HEK293 (cell line): ENCODE results near the gene ZNF562.

Experiments used
- CTCF ChIA-PET: fragments of 350-600 bp; formaldehyde crosslinking; extraction: SDS; loops from one replicate; lab custom pipeline; 2021; ENCODE audit warnings: antibody characterized with exemption; lab: Yijun Ruan, JAX
- POLR2A ChIA-PET: fragments of 300-600 bp; formaldehyde crosslinking; extraction: SDS; loops from one replicate; lab custom pipeline; 2020; ENCODE audit warnings: antibody characterized with exemption, inconsistent platforms; lab: Yijun Ruan, JAX
- H3K27ac ChIP-seq: fragments of 200-500 bp; sonication (Bioruptor generic); 2 replicates; pipeline ENCODE4 v1.5.1; 2014; ENCODE audit warnings: low read depth, low read length, control low read depth, inconsistent platforms; ENCODE audit errors: extremely low read depth
- H3K36me3 ChIP-seq, 2 experiments: fragments of 200-500 bp in 1 of 2; sonication (Bioruptor generic) in 1 of 2; 1 replicate in 1 of 2; 2 replicates in 1 of 2; pipeline ENCODE4 v1.5.1; 2014 to 2017; ENCODE audit warnings: inconsistent platforms in 2 of 2, low read length in 2 of 2; ENCODE audit not compliant: control insufficient read depth in 2 of 2, insufficient read depth in 1 of 2
- H3K4me1 ChIP-seq: fragments of 200-500 bp; sonication (Bioruptor generic); 2 replicates; pipeline ENCODE4 v1.5.1; 2014; ENCODE audit warnings: mild to moderate bottlenecking, low read length, inconsistent platforms; ENCODE audit not compliant: control insufficient read depth, insufficient read depth
- H3K4me3 ChIP-seq: 2 replicates; pipeline ENCODE4 v1.5.1; 2011; ENCODE audit warnings: low read depth, mild to moderate bottlenecking, control low read depth, low read length, moderate library complexity
- H3K9me3 ChIP-seq: fragments of 200-500 bp; sonication (Bioruptor generic); 2 replicates; pipeline ENCODE4 v1.5.1; 2014; ENCODE audit warnings: low read depth, low read length, inconsistent platforms; ENCODE audit not compliant: control insufficient read depth, insufficient read depth
- SETDB1 ChIP-seq: IDR thresholded peaks from one replicate; pipeline ENCODE4 v1.6.1; 2017; ENCODE audit warnings: mild to moderate bottlenecking, low read length, moderate library complexity, mixed read lengths; ENCODE audit not compliant: insufficient read length
- YY1 ChIP-seq: fragments of 450-650 bp; formaldehyde crosslinking; IDR thresholded peaks from 2 replicates; pipeline ENCODE4 v1.5.1; 2018; ENCODE audit warnings: missing biosample characterization, missing genetic modification characterization
- ZNF112 ChIP-seq: fragments of 450-650 bp; formaldehyde crosslinking; IDR thresholded peaks from 2 replicates; pipeline ENCODE4 v1.5.0; 2017; ENCODE audit warnings: missing biosample characterization, missing genetic modification characterization
- ZNF146 ChIP-seq: fragments of 450-650 bp; formaldehyde crosslinking; IDR thresholded peaks from 2 replicates; pipeline ENCODE4 v1.5.1; 2016; ENCODE audit warnings: missing biosample characterization, missing genetic modification characterization
- ZNF239 ChIP-seq: fragments of 450-650 bp; formaldehyde crosslinking; IDR thresholded peaks from 2 replicates; pipeline ENCODE4 v1.5.1; 2016; ENCODE audit warnings: missing biosample characterization, missing genetic modification characterization
- ZNF24 ChIP-seq: fragments of 450-650 bp; formaldehyde crosslinking; IDR thresholded peaks from 2 replicates; pipeline ENCODE4 v1.5.1; 2016; ENCODE audit warnings: missing biosample characterization, missing genetic modification characterization
- ZNF274 ChIP-seq, 2 experiments: fragments of 200-500 bp in 1 of 2; fragments of 450-650 bp in 1 of 2; sonication (Bioruptor generic) in 1 of 2; formaldehyde crosslinking in 1 of 2; IDR thresholded peaks; 2 replicates each; pipeline versions ENCODE4 v1.5.1 to v1.6.1; 2014 to 2016; ENCODE audit warnings: borderline replicate concordance in 1 of 2, inconsistent platforms in 1 of 2, low read length in 1 of 2, missing biosample characterization in 1 of 2, missing genetic modification characterization in 1 of 2
- ZNF311 ChIP-seq: fragments of 450-650 bp; formaldehyde crosslinking; IDR thresholded peaks from 2 replicates; pipeline ENCODE4 v1.5.1; 2017; ENCODE audit warnings: missing biosample characterization, missing genetic modification characterization, borderline replicate concordance
- ZNF335 ChIP-seq: fragments of 450-650 bp; formaldehyde crosslinking; conservative IDR thresholded peaks from 2 replicates; pipeline ENCODE4 v1.5.1; 2016; ENCODE audit warnings: missing biosample characterization, missing genetic modification characterization
- ZNF404 ChIP-seq: fragments of 450-650 bp; formaldehyde crosslinking; IDR thresholded peaks from 2 replicates; pipeline ENCODE4 v1.5.1; 2017; ENCODE audit warnings: missing biosample characterization, missing genetic modification characterization
- ZNF473 ChIP-seq: fragments of 450-650 bp; formaldehyde crosslinking; IDR thresholded peaks from 2 replicates; pipeline ENCODE4 v1.5.1; 2017; ENCODE audit warnings: missing biosample characterization, missing genetic modification characterization
- ZNF561 ChIP-seq: fragments of 450-650 bp; IDR thresholded peaks from 2 replicates; pipeline ENCODE4 v1.5.1; 2018; ENCODE audit warnings: missing biosample characterization, missing genetic modification characterization, borderline replicate concordance
- ZNF843 ChIP-seq: fragments of 450-650 bp; formaldehyde crosslinking; IDR thresholded peaks from 2 replicates; pipeline ENCODE4 v1.5.1; 2016; ENCODE audit warnings: missing biosample characterization, missing genetic modification characterization
- TF ChIP-seq, protein P1 (sequence below): fragments of 450-650 bp; formaldehyde crosslinking; conservative IDR thresholded peaks from 2 replicates; pipeline ENCODE4 v1.5.1; 2016; ENCODE audit warnings: low read depth, missing biosample characterization, missing genetic modification characterization
- TF ChIP-seq, protein P2 (sequence below): fragments of 450-650 bp; formaldehyde crosslinking; IDR thresholded peaks from 2 replicates; pipeline ENCODE4 v1.5.1; 2016; ENCODE audit warnings: missing biosample characterization, missing genetic modification characterization
- TF ChIP-seq, protein P3 (sequence below): fragments of 450-650 bp; formaldehyde crosslinking; IDR thresholded peaks from 2 replicates; pipeline ENCODE4 v1.5.0; 2017; ENCODE audit warnings: missing biosample characterization, missing genetic modification characterization, borderline replicate concordance

Gene ZNF562

DNA sequence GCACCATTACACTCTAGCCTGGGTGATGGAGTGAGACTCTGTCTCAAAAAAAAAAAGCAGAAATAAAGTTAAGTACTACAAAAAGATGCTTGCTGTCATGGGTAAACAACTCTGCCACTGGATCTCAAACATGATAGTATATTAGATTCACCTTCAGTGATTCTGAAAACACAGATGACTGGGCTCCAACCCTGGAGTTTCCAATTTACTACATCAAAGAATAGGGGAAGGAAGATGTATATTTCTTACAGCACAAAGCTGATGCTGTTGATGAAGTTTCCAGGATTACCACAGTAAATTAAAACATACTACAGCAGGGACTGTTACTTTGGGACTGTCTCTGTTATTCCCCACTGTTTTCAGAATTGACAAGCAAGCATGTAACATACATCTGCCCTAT lies 59.1 kb downstream of the ZNF562 start:
- Histone ChIP-seq H3K9me3 (no peaks in the 10 kb centered on the region), H3K27ac (no peak overlapping the region), H3K4me3 (no peak overlapping the region), H3K36me3 (peaks cover 80 to 87% of the 10 kb centered on the region in 2 experiments), H3K4me1 (0 out of 2 replicates have a peak, but pooled peaks cover 2% of the 10 kb centered on the region)
- POLR2A ChIA-PET = interaction anchor here (0.8 kb wide), 1 partner anchor 340 kb away, joined by 6 read pairs; no protein-coding TSS in a partner anchor
- CTCF ChIA-PET = interaction anchor here (2.3 kb wide), 1 partner anchor 10 kb away, joined by 11 read pairs; no protein-coding TSS in a partner anchor
- TF ChIP-seq ZNF335 = no peak
- TF ChIP-seq, protein P1, sequence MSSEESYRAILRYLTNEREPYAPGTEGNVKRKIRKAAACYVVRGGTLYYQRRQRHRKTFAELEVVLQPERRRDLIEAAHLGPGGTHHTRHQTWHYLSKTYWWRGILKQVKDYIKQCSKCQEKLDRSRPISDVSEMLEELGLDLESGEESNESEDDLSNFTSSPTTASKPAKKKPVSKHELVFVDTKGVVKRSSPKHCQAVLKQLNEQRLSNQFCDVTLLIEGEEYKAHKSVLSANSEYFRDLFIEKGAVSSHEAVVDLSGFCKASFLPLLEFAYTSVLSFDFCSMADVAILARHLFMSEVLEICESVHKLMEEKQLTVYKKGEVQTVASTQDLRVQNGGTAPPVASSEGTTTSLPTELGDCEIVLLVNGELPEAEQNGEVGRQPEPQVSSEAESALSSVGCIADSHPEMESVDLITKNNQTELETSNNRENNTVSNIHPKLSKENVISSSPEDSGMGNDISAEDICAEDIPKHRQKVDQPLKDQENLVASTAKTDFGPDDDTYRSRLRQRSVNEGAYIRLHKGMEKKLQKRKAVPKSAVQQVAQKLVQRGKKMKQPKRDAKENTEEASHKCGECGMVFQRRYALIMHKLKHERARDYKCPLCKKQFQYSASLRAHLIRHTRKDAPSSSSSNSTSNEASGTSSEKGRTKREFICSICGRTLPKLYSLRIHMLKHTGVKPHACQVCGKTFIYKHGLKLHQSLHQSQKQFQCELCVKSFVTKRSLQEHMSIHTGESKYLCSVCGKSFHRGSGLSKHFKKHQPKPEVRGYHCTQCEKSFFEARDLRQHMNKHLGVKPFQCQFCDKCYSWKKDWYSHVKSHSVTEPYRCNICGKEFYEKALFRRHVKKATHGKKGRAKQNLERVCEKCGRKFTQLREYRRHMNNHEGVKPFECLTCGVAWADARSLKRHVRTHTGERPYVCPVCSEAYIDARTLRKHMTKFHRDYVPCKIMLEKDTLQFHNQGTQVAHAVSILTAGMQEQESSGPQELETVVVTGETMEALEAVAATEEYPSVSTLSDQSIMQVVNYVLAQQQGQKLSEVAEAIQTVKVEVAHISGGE (tag by site-specific recombination) = no peak
- TF ChIP-seq ZNF112 (tag by site-specific recombination) = no peak
- TF ChIP-seq ZNF24 = no peak
- TF ChIP-seq, protein P2, sequence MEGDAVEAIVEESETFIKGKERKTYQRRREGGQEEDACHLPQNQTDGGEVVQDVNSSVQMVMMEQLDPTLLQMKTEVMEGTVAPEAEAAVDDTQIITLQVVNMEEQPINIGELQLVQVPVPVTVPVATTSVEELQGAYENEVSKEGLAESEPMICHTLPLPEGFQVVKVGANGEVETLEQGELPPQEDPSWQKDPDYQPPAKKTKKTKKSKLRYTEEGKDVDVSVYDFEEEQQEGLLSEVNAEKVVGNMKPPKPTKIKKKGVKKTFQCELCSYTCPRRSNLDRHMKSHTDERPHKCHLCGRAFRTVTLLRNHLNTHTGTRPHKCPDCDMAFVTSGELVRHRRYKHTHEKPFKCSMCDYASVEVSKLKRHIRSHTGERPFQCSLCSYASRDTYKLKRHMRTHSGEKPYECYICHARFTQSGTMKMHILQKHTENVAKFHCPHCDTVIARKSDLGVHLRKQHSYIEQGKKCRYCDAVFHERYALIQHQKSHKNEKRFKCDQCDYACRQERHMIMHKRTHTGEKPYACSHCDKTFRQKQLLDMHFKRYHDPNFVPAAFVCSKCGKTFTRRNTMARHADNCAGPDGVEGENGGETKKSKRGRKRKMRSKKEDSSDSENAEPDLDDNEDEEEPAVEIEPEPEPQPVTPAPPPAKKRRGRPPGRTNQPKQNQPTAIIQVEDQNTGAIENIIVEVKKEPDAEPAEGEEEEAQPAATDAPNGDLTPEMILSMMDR (tag by site-specific recombination) = no peak
- no peak for TF ChIP-seq ZNF146 (tag by site-specific recombination)
- no peak for TF ChIP-seq ZNF239 (tag by site-specific recombination)
- TF ChIP-seq, protein P3, sequence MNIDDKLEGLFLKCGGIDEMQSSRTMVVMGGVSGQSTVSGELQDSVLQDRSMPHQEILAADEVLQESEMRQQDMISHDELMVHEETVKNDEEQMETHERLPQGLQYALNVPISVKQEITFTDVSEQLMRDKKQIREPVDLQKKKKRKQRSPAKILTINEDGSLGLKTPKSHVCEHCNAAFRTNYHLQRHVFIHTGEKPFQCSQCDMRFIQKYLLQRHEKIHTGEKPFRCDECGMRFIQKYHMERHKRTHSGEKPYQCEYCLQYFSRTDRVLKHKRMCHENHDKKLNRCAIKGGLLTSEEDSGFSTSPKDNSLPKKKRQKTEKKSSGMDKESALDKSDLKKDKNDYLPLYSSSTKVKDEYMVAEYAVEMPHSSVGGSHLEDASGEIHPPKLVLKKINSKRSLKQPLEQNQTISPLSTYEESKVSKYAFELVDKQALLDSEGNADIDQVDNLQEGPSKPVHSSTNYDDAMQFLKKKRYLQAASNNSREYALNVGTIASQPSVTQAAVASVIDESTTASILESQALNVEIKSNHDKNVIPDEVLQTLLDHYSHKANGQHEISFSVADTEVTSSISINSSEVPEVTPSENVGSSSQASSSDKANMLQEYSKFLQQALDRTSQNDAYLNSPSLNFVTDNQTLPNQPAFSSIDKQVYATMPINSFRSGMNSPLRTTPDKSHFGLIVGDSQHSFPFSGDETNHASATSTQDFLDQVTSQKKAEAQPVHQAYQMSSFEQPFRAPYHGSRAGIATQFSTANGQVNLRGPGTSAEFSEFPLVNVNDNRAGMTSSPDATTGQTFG (tag by site-specific recombination) = no peak
- TF ChIP-seq ZNF473 (tag by site-specific recombination) = no peak
- TF ChIP-seq ZNF311 = no peak

DNA sequence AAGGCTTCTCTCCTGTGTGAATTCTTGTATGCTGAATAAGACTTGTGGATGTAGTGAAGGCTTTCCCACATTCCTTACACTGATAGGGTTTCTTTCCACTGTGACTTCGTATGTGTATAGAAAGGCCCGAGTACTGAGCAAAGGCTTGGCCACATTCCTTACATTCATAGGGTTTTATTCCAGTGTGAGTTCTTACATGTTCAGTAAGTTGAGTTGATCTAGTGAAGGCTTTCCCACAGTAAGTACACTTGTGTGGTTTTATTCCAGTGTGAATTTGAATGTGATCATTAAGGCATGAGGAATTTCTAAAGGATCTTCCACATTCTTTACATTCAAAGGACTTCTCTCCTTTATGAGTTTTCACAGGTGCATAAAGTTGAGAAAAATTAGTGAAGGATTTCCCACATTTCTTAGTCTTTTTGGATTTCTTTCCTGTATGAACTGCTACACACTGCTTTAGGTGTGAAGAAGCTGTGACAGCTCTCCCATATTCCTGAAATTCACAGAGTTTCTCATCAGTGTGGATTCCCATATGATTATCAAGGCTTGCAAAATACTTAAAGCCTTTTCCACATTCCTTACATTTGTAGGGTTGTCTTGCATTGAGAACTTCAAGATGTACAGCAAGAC lies 64.3 kb downstream of the ZNF562 start:
- H3K36me3 ChIP-seq = peaks cover 45 to 71% of the 10 kb centered on the region in 2 experiments
- TF ChIP-seq ZNF843 = no peak
- TF ChIP-seq ZNF274 (IDR thresholded peaks at IDR 0.05; ENCODE audit: low read length) = no peak
- TF ChIP-seq ZNF274 (tag by site-specific recombination; IDR thresholded peaks at IDR 0.05; ENCODE audit: borderline replicate concordance) = peak; percentile 40; the same call in 1 of the 2 replicates
- TF ChIP-seq YY1 (tag by site-specific recombination) = no peak
- TF ChIP-seq ZNF561 (tag by site-specific recombination) = 0 out of 2 replicates have a peak, but pooled peaks have one; percentile 7
- no peak for TF ChIP-seq ZNF404 (tag by site-specific recombination)
- peak; percentile 97 for TF ChIP-seq SETDB1
- ChIA-PET POLR2A (no interaction called here), CTCF (no interaction called here)
- H3K27ac ChIP-seq = no peak overlapping the region
- no peak overlapping the region for H3K4me3 ChIP-seq
- H3K9me3 ChIP-seq = no peaks in the 10 kb centered on the region
- no peaks in the 10 kb centered on the region for H3K4me1 ChIP-seq
